Amygdala (tissue), 56 donors: ENCODE results near the gene YRDC.
"Not testable (repeated sequence)": the region's sequence is repeated elsewhere in the genome, so short reads cannot be mapped to it uniquely, and the experiment has no call there.

Source experiments
- DNase-seq, 56 donors: peaks; one replicate each; lab custom pipeline; 2025; lab: John Stamatoyannopoulos, UW

The YRDC gene

DNA sequence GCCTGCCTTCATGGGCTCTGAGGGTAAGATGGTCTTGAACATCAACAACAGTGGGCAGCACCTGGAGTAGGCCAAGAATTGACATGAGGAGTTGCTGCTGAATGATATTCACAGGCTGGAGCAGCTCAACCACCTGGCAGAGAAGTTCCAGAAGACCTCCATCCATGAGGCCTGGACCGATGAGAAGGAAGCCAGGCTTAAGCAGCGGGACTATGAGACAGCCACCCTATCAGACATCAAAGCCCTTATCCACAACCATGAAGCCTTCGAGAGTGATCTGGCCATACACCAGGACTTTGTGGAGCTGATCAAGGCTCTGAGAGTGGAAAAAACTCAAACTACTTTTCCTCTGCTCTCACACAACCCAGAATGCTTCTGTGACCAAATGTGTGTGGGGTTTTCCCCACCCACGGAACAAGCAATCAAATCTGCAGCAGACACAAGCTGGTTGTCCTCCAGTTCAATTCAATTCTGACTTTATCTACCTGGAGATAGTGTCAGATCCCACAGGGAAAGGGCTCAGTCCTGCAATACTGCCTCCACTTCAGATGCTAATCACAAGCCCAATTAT, 31.0 kb downstream of the YRDC start:
- DNase-seq: no peak

DNA sequence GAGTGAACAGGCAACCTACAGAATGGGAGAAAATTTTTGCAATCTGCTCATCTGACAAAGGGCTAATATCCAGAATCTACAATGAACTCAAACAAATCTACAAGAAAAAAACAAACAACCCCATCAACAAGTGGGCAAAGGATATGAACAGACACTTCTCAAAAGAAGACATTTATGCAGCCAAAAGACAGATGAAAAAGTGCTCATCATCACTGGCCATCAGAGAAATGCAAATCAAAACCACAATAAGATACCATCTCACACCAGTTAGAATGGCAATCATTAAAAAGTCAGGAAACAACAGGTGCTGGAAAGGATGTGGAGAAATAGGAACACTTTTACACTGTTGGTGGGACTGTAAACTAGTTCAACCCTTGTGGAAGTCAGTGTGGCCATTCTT, 36.6 kb downstream of the YRDC start:
- DNase-seq: not testable (repeated sequence)

- DNase-seq: no peak
These were observed 40.5 kb downstream of the YRDC start for GRCh38 chr1:37767488-37767887.

DNA sequence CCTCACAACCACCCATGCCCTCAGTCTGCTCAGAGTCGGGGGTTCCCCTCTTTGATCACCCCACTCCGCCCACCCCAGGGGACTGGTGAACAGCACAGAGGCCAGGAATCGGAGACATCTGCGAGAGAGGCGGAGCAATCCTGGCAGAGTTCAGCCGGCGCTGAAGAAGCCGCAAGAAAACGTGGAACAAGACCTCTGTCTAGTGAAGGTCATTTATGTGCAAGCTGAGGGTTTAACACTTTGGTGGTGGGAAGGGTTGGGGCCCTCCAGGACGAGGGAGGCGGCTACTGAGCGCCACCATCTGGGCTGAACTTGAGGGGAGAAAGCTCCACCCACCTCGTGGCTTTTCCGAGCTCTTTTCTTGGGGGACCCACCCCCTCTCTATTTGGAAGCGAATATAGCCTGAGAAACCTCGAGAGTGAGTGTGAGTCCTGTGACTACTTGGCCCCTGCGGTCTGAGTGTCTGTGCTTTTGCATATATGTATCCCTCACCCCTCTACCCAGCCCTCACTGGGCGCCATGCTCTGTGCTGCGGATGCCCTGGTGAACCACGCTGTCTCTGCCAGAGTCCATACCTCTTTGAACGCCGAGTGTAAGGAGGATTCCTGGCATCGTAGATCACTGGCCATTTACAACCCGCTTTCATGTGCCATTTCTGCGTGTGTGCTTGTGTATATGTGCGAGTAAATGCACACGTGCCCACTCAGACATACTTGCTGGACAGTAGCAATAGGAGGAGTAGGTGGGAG, 41.9 kb downstream of the YRDC start:
- peak in 2 of 56 donors; percentile 15 to 16 for DNase-seq

DNA sequence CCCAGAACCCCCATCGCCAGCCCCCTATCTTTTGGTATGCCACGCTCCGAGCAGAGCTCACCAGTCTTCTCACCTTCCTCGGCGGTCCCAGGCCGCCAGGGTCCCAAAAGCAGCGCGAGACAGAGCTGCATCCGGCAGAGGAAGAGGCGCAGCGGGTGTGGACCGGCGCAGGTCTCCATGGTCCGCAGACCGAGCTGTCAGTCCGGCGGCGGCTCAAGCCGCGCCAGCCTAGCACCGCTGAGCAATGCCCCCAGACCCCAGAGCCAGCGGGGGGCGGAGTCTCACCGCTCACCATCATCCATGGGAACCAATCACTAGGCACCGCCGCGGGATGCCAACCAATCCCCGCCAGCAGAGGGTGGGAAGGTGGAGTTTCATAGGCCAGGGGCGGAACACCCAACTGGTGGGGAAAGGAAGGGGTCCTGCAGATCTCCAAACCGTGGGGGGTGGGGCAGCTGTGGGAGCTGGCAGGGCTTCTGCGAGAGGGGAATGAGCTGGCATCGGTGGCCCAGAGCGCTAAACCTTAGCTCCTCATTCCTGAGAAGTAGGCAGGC, 43.0 kb downstream of the YRDC start, which contains the start of gene EPHA10:
Gene EPHA10, minus strand, starts transcription at position 233 of the 554 bp plus-strand sequence. Its CDS starts 54 bp downstream, at position 179.
- peak in 39 of 56 donors; percentile 3 to 78 (median 54) for DNase-seq

GRCh38 chr1:37764414-37764825, 43.6 kb downstream of the YRDC start:
- DNase-seq: peak in 10 of 56 donors; percentile 13 to 55 (median 40)

DNA sequence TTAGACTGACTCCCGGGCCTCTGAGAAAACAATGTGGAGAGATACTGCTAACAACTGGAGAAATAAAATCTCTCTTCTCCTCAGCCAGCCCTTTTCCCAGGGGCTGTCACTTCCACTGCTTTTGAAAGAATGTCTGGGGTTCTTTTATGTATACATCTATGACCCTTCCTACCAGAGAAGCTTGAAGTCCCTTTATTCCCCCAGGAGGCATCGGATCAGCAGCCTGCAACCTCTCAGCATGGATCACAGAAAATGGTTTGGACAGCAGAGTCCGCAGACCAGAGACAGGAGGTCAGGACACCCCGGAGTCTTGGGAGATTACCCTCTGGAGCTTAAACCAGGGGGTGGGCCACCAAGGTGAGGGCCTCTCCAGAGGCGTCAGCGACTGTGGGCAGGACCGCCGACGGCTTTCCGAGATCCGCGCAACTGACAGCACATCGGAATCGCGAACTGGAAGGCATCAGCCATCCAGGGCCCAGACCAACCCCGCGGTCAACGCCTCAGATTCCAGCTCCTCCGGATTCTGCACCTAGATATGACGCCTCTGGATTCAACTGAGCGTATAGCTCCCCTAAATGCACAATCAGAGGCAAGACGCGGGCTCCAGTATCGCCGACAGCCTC, 44.1 kb downstream of the YRDC start:
- DNase-seq: no peak

DNA sequence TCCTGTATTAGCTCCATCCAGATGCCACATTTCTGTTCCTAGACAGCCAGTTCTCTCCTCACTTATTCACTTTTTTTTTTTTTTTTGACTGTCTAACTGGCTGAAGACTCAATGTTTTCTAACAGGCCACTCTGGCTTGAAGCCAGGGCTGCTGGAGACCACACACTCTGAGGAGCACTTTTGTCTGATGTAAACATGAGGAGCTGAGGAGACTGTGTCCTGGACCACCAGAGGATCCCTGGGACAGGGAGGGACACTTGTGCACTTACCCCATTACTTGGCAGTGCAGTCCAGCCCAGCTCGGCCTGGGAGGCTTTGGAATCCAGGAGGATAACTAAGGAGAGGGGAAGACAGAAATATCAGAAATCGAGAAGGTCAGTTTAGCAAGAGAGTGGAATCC, 45.5 kb downstream of the YRDC start:
- DNase-seq: no peak

GRCh38 chr1:37761416-37762095, 46.5 kb downstream of the YRDC start:
- DNase-seq: no peak

GRCh38 chr1:37759451-37759850, 48.6 kb downstream of the YRDC start:
- DNase-seq: no peak

- no peak for DNase-seq
These were observed 52.0 kb downstream of the YRDC start for GRCh38 chr1:37755951-37756560.

GRCh38 chr1:37755290-37755689, 52.7 kb downstream of the YRDC start:
- DNase-seq: no peak

- no peak for DNase-seq
These were observed 54.3 kb downstream of the YRDC start for GRCh38 chr1:37753473-37754321.
